HepG2 (cell line): ENCODE results near the gene LENEP. TPM values are rescaled to one million over a fixed set of nuclear protein-coding genes. Genes with fewer than 3 reads are reported as not detected.

Experiments
- ATAC-seq: fragments of 200-7000 bp; cut with Tn5 transposase; 3 replicates; pipeline ENCODE4 v1.9.1; 2020; ENCODE audit warnings: mild to moderate bottlenecking, moderate library complexity
- BruUV-seq: library from RNA; stranded (reverse); fragments of 400-500 nt; replicated peaks from 2 replicates; lab custom pipeline; 2021; lab: Mats Ljungman, UMichigan
- CTCF ChIA-PET: fragments of 300-600 bp; formaldehyde crosslinking; extraction: SDS; loops from one replicate; lab custom pipeline; 2021; ENCODE audit warnings: low total read pairs, inconsistent platforms, low intra/inter-chr PET ratio; lab: Yijun Ruan, JAX
- POLR2A ChIA-PET: fragments of 350-600 bp; sonication (Branson Sonifier 250); formaldehyde crosslinking; loops from one replicate; lab custom pipeline; 2020; ENCODE audit warnings: antibody characterized with exemption, inconsistent platforms; lab: Yijun Ruan, JAX
- DNase-seq: peaks from one replicate; pipeline ENCODE4 v3.0.0-alpha.2; 2015; ENCODE audit warnings: low spot score
- FAIRE-seq: peaks from 3 replicates; lab custom pipeline; 2011; peaks lifted over from hg19 to GRCh38; lab: Jason Lieb, UNC
- H2AFZ ChIP-seq: one replicate; pipeline ENCODE4 v1.6.1; 2011; ENCODE audit warnings: low read length, inconsistent platforms
- H3K27ac ChIP-seq: fragments of 300-600 bp; 3 replicates; pipeline ENCODE4 v1.8.0; 2011; ENCODE audit warnings: mixed run types, mild to moderate bottlenecking, mixed read lengths, low read length, inconsistent platforms; ENCODE audit not compliant: insufficient read depth; ENCODE audit errors: extremely low read length
- H3K27me3 ChIP-seq, 2 experiments: fragments of 200-600 bp in 1 of 2; 2 replicates in 1 of 2; 3 replicates in 1 of 2; pipeline versions ENCODE4 v1.6.0 to v1.8.0; 2011; ENCODE audit warnings: low read length in 2 of 2, mild to moderate bottlenecking in 2 of 2, moderate library complexity in 2 of 2, inconsistent platforms in 1 of 2; ENCODE audit not compliant: insufficient read depth in 2 of 2, control insufficient read depth in 1 of 2
- H3K36me3 ChIP-seq, 2 experiments: fragments of 200-600 bp in 1 of 2; replicated peaks in 1 of 2; 2 replicates in 1 of 2; 3 replicates in 1 of 2; pipeline versions ENCODE4 v1.5.1 to v1.8.0; 2011; ENCODE audit warnings: low read length in 2 of 2, inconsistent platforms in 1 of 2; ENCODE audit not compliant: insufficient read depth in 2 of 2, control insufficient read depth in 1 of 2
- H3K4me1 ChIP-seq: 2 replicates; pipeline ENCODE4 v1.5.1; 2012; ENCODE audit warnings: low read length, inconsistent platforms; ENCODE audit not compliant: insufficient read depth
- H3K4me2 ChIP-seq: 2 replicates; pipeline ENCODE4 v1.6.0; 2011; ENCODE audit warnings: low read depth, low read length, inconsistent platforms
- H3K4me3 ChIP-seq, 3 experiments: fragments of 200-600 bp in 1 of 3; sonication (generic), shearing (Covaris generic) in 1 of 3; replicated peaks in 1 of 3; 2 replicates each; pipeline ENCODE4 v1.5.1; 2011 to 2016; ENCODE audit warnings: low read length in 3 of 3, inconsistent platforms in 2 of 3, low read depth in 2 of 3, mild to moderate bottlenecking in 2 of 3, control low read depth in 1 of 3, mixed read lengths in 1 of 3; ENCODE audit not compliant: insufficient read depth in 1 of 3
- H3K79me2 ChIP-seq: one replicate; pipeline ENCODE4 v1.6.1; 2011; ENCODE audit warnings: low read length, inconsistent platforms; ENCODE audit not compliant: insufficient read depth
- H3K9ac ChIP-seq: 2 replicates; pipeline ENCODE4 v1.6.0; 2011; ENCODE audit warnings: mild to moderate bottlenecking, low read depth, low read length, inconsistent platforms; ENCODE audit not compliant: insufficient read depth
- H3K9me3 ChIP-seq: 2 replicates; pipeline ENCODE4 v1.5.1; 2012; ENCODE audit warnings: mild to moderate bottlenecking, low read length
- H4K20me1 ChIP-seq: 2 replicates; pipeline ENCODE4 v1.6.0; 2011; ENCODE audit warnings: inconsistent platforms, mild to moderate bottlenecking, low read length, moderate library complexity; ENCODE audit not compliant: insufficient read depth
- DMAP1 ChIP-seq: IDR thresholded peaks from 2 replicates; pipeline ENCODE4 v1.6.1; 2016
- DR1 ChIP-seq: sonication (generic); formaldehyde crosslinking; IDR thresholded peaks from 2 replicates; pipeline ENCODE4 v1.8.0; 2021; ENCODE audit warnings: mild to moderate bottlenecking, missing genetic modification reagents, inconsistent platforms
- GFI1 ChIP-seq: sonication (generic); formaldehyde crosslinking; IDR thresholded peaks from 2 replicates; pipeline ENCODE4 v1.5.0; 2020; ENCODE audit warnings: missing genetic modification reagents, mild to moderate bottlenecking, borderline replicate concordance
- ONECUT2 ChIP-seq: sonication (generic); formaldehyde crosslinking; IDR thresholded peaks from 2 replicates; pipeline ENCODE4 v1.4.0; 2020; ENCODE audit warnings: missing genetic modification reagents
- POLR2G ChIP-seq: fragments of 200-400 bp; formaldehyde crosslinking; IDR thresholded peaks from 2 replicates; pipeline ENCODE4 v1.6.1; 2018; ENCODE audit warnings: mild to moderate bottlenecking, low read depth, low read length, moderate library complexity
- PTBP1 ChIP-seq: fragments of 200-400 bp; formaldehyde crosslinking; IDR thresholded peaks from 2 replicates; pipeline ENCODE4 v1.6.1; 2018; ENCODE audit warnings: low read length, low read depth; ENCODE audit not compliant: poor library complexity, severe bottlenecking
- SMC3 ChIP-seq: IDR thresholded peaks from 2 replicates; pipeline ENCODE4 v1.6.1; 2011; ENCODE audit warnings: low read length, improper control_type of control experiment
- SRSF9 ChIP-seq: fragments of 200-400 bp; formaldehyde crosslinking; IDR thresholded peaks from 2 replicates; pipeline ENCODE4 v1.6.1; 2018; ENCODE audit warnings: borderline replicate concordance, mild to moderate bottlenecking, low read depth, low read length; ENCODE audit not compliant: insufficient read depth, poor library complexity, severe bottlenecking
- ZBTB42 ChIP-seq: sonication (generic); formaldehyde crosslinking; IDR thresholded peaks from 2 replicates; pipeline ENCODE4 v1.5.0; 2020; ENCODE audit warnings: mild to moderate bottlenecking, missing genetic modification reagents
- ZNF350 ChIP-seq: sonication (generic); formaldehyde crosslinking; IDR thresholded peaks from 2 replicates; pipeline ENCODE4 v1.4.0; 2020; ENCODE audit warnings: mild to moderate bottlenecking, low read depth, missing genetic modification reagents, borderline replicate concordance
- WGBS: methylation state at CpG from one replicate; pipeline ENCODE4 v1.1.6; 2017; ENCODE audit warnings: low lambda C conversion rate; 5-methylcytosine and 5-hydroxymethylcytosine counted together
- in situ Hi-C: cut with HindIII; loops from 2 replicates; pipeline ENCODE4 v1.10.0; 2017; ENCODE audit warnings: low pct_unique_long_range_greater_than_20kb; ENCODE audit not compliant: extremely low pct_ligation_motif_present
- intact Hi-C: fragments of 100-400 bp; cut with micrococcal nuclease; formaldehyde crosslinking; loops from one replicate; pipeline ENCODE4 v1.10.0; 2022; ENCODE audit not compliant: unreplicated experiment
- polyA plus RNA-seq, 8 experiments: library from polyadenylated mRNA; depleted of rRNA in 3 of 8; stranded (reverse) in 7 of 8; unstranded in 1 of 8; fragments of >200 nt; fragmentation: Illumina TruSeq in 4 of 8; extraction: Trizol in 4 of 8; gene quantifications; 2 replicates each; pipeline versions ENCODE4 v1.2.1 to v1.2.3, GENCODE V29; 2011 to 2016; ENCODE audit warnings: low read depth in 4 of 8, missing spikeins in 1 of 8, mixed read lengths in 1 of 8; ENCODE audit not compliant: insufficient read depth in 1 of 8
- total RNA-seq, 5 experiments: library from RNA; depleted of rRNA; stranded (reverse); fragments of >200 nt; fragmentation: Illumina TruSeq; extraction: Trizol; gene quantifications; 2 replicates each; pipeline ENCODE4 v1.2.3, GENCODE V29; 2016; ENCODE audit warnings: low read depth in 1 of 5
- TF ChIP-seq, protein P1 (sequence below): sonication (generic); formaldehyde crosslinking; IDR thresholded peaks from 2 replicates; pipeline ENCODE4 v1.5.0; 2020; ENCODE audit warnings: missing genetic modification reagents, mild to moderate bottlenecking, borderline replicate concordance
- TF ChIP-seq, protein P2 (sequence below): sonication (generic); formaldehyde crosslinking; IDR thresholded peaks from 2 replicates; pipeline ENCODE4 v1.4.0; 2020; ENCODE audit warnings: missing genetic modification reagents, mild to moderate bottlenecking, borderline replicate concordance
- TF ChIP-seq, protein P3 (sequence below): sonication (generic); formaldehyde crosslinking; IDR thresholded peaks from 2 replicates; pipeline ENCODE4 v1.4.0; 2020; ENCODE audit warnings: mild to moderate bottlenecking, missing genetic modification reagents
- TF ChIP-seq, protein P4 (sequence below): sonication (generic); formaldehyde crosslinking; IDR thresholded peaks from 2 replicates; pipeline ENCODE4 v1.4.0; 2020; ENCODE audit warnings: missing genetic modification reagents, borderline replicate concordance

The LENEP gene
- total and polyA plus RNA-seq, 2 of the 13 experiments (the other 11 are each of a cell fraction or from before 2014, with no cell fraction given), result 0.29 TPM; not detected in 1

DNA sequence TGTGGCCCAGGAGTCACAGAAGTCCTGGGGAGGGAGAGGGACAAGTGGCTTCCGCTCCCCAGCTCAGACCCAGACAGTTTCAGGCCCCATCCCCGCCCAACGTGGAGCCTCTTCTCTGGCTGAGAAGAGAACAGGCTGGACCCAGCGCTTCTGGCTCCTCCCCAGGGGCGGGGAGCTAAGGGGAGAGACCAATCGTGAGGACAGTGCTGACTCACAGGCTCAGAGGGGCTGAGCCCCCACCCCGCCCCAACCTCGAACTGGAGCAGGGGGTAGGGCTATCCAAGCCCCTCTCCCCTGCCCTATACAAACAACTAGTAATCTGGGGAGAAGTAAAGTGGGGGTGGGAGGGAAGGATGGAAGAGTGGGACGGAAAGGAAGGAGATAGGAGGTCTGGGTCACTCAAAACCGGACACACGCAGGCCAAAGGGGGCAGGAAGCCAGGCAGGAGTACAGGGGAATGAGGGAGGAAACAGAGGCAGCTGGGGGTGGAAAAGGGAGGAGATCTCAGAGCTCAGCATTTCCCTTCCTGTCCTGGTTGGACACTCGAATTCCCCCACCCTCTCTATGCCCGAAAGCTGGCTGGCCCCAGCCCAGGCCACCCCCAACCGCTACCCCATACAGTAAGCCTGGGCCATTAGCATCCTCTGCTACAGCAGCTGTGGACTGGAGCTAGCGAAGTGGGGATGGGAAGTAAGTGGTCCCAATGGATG is 22.6 kb upstream of the LENEP start, which contains the start of gene SHC1:
Gene SHC1 (minus strand): TSS at position 117 of the 710 bp plus-strand sequence. CDS start 221 bp downstream, outside the sequence.
- ATAC-seq (peak; percentile 75), FAIRE-seq (peak; percentile 86), DNase-seq (peak; percentile 83)
- peak within 1 kb of the TSS; percentile 51 to 75 (median 59) for H3K4me3 ChIP-seq
- peaks cover 52% of the 10 kb centered on the region for H3K79me2 ChIP-seq
- intact Hi-C loops (loop anchor here (1.0 kb wide), 1 partner anchor 47 kb away; no protein-coding TSS in a partner anchor), in situ Hi-C loops (no loop called here)
- no peak within 1 kb of the TSS for H2AFZ ChIP-seq
- H3K9me3 ChIP-seq, result no peaks in the 10 kb centered on the region
- H3K4me1 ChIP-seq, result peaks cover 59% of the 10 kb centered on the region
- WGBS, result 28% methylated on average over 9 of the region's 15 CpGs
- H3K27me3 ChIP-seq, result no peaks in the 10 kb centered on the region; a peak in 1 of 5 replicates
- CTCF ChIA-PET, result no interaction called here
- BruUV-seq, result no TSS peak
- H3K9ac ChIP-seq, result peak within 1 kb of the TSS; percentile 63
- POLR2A ChIA-PET, result interaction anchor here (0.7 to 6.6 kb wide), 21 partner anchors 9 to 636 kb away, joined by 3 to 148 read pairs (median 5); partner anchors contain the start of genes ADAM15, FLAD1, LENEP and PBXIP1
- peak within 1 kb of the TSS; percentile 100 for H3K4me2 ChIP-seq
- H4K20me1 ChIP-seq, result no peaks in the 10 kb centered on the region
- H3K36me3 ChIP-seq, result peaks cover 13 to 33% of the 10 kb centered on the region in 2 experiments; a peak in 4 of 5 replicates
- peak within 1 kb of the TSS; percentile 100 for H3K27ac ChIP-seq
- TF ChIP-seq, protein P1, sequence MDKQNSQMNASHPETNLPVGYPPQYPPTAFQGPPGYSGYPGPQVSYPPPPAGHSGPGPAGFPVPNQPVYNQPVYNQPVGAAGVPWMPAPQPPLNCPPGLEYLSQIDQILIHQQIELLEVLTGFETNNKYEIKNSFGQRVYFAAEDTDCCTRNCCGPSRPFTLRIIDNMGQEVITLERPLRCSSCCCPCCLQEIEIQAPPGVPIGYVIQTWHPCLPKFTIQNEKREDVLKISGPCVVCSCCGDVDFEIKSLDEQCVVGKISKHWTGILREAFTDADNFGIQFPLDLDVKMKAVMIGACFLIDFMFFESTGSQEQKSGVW, result no peak
- TF ChIP-seq SRSF9 (no peak), SMC3 (no peak), PTBP1 (no peak), DR1 (CRISPR knock-in tag) (no peak), ZNF350 (peak; percentile 17; the same call in 1 of the 2 replicates), DMAP1 (no peak), ZBTB42 (CRISPR knock-in tag) (no peak), GFI1 (no peak), ONECUT2 (CRISPR knock-in tag) (no peak), POLR2G (peak; percentile 95)
- TF ChIP-seq, protein P2, sequence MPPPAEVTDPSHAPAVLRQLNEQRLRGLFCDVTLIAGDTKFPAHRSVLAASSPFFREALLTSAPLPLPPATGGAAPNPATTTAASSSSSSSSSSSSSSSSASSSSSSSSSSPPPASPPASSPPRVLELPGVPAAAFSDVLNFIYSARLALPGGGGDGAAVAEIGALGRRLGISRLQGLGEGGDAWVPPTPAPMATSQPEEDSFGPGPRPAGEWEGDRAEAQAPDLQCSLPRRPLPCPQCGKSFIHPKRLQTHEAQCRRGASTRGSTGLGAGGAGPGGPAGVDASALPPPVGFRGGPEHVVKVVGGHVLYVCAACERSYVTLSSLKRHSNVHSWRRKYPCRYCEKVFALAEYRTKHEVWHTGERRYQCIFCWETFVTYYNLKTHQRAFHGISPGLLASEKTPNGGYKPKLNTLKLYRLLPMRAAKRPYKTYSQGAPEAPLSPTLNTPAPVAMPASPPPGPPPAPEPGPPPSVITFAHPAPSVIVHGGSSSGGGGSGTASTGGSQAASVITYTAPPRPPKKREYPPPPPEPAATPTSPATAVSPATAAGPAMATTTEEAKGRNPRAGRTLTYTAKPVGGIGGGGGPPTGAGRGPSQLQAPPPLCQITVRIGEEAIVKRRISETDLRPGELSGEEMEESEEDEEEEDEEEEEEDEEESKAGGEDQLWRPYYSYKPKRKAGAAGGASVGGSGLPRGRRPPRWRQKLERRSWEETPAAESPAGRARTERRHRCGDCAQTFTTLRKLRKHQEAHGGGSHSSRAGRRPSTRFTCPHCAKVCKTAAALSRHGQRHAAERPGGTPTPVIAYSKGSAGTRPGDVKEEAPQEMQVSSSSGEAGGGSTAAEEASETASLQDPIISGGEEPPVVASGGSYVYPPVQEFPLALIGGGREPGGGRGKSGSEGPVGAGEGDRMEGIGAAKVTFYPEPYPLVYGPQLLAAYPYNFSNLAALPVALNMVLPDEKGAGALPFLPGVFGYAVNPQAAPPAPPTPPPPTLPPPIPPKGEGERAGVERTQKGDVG, result no peak
- TF ChIP-seq, protein P3, sequence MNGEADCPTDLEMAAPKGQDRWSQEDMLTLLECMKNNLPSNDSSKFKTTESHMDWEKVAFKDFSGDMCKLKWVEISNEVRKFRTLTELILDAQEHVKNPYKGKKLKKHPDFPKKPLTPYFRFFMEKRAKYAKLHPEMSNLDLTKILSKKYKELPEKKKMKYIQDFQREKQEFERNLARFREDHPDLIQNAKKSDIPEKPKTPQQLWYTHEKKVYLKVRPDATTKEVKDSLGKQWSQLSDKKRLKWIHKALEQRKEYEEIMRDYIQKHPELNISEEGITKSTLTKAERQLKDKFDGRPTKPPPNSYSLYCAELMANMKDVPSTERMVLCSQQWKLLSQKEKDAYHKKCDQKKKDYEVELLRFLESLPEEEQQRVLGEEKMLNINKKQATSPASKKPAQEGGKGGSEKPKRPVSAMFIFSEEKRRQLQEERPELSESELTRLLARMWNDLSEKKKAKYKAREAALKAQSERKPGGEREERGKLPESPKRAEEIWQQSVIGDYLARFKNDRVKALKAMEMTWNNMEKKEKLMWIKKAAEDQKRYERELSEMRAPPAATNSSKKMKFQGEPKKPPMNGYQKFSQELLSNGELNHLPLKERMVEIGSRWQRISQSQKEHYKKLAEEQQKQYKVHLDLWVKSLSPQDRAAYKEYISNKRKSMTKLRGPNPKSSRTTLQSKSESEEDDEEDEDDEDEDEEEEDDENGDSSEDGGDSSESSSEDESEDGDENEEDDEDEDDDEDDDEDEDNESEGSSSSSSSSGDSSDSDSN (CRISPR knock-in tag), result peak; percentile 20; the same call in 1 of the 2 replicates
- TF ChIP-seq, protein P4, sequence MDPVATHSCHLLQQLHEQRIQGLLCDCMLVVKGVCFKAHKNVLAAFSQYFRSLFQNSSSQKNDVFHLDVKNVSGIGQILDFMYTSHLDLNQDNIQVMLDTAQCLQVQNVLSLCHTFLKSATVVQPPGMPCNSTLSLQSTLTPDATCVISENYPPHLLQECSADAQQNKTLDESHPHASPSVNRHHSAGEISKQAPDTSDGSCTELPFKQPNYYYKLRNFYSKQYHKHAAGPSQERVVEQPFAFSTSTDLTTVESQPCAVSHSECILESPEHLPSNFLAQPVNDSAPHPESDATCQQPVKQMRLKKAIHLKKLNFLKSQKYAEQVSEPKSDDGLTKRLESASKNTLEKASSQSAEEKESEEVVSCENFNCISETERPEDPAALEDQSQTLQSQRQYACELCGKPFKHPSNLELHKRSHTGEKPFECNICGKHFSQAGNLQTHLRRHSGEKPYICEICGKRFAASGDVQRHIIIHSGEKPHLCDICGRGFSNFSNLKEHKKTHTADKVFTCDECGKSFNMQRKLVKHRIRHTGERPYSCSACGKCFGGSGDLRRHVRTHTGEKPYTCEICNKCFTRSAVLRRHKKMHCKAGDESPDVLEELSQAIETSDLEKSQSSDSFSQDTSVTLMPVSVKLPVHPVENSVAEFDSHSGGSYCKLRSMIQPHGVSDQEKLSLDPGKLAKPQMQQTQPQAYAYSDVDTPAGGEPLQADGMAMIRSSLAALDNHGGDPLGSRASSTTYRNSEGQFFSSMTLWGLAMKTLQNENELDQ (CRISPR knock-in tag), result no peak
